Fibroblast of skin of scalp (primary cell): ENCODE measurements around the gene TEAD1.

Source experiments
- DNase-seq: peaks from one replicate; pipeline ENCODE4 v3.0.0-alpha.2; 2013

The TEAD1 gene

GRCh38 chr11:12840871-12841660 lies 166.8 kb downstream of the TEAD1 start:
- DNase-seq, result peak; percentile 46

- peak; percentile 74 for DNase-seq
Observed at GRCh38 chr11:12841946-12842630, 167.9 kb downstream of the TEAD1 start.

GRCh38 chr11:12842933-12843636 lies 168.9 kb downstream of the TEAD1 start:
- DNase-seq, result peak; percentile 75

- peak; percentile 60 for DNase-seq
Observed at GRCh38 chr11:12845163-12845562, 170.9 kb downstream of the TEAD1 start.

- peak; percentile 57 for DNase-seq
Observed at GRCh38 chr11:12845739-12846358, 171.6 kb downstream of the TEAD1 start.

- peak; percentile 38 for DNase-seq
Observed at GRCh38 chr11:12846786-12847615, 172.8 kb downstream of the TEAD1 start.

GRCh38 chr11:12848413-12848812 lies 174.2 kb downstream of the TEAD1 start:
- no peak for DNase-seq

- DNase-seq, result no peak
Observed at GRCh38 chr11:12853325-12853651, 179.1 kb downstream of the TEAD1 start.

GRCh38 chr11:12853652-12854296 lies 179.6 kb downstream of the TEAD1 start:
- no peak for DNase-seq

- no peak for DNase-seq
Observed at GRCh38 chr11:12854297-12854661, 180.1 kb downstream of the TEAD1 start.

GRCh38 chr11:12854829-12855228 lies 180.6 kb downstream of the TEAD1 start:
- no peak for DNase-seq

GRCh38 chr11:12856338-12856737 lies 182.1 kb downstream of the TEAD1 start:
- no peak for DNase-seq

GRCh38 chr11:12857572-12857971 lies 183.4 kb downstream of the TEAD1 start:
- no peak for DNase-seq

GRCh38 chr11:12859872-12860657 lies 185.8 kb downstream of the TEAD1 start:
- DNase-seq, result no peak

- peak; percentile 55 for DNase-seq
Observed at GRCh38 chr11:12860827-12861226, 186.6 kb downstream of the TEAD1 start.

- DNase-seq, result peak; percentile 91
Observed at GRCh38 chr11:12862696-12863469, 188.7 kb downstream of the TEAD1 start.

- DNase-seq, result no peak
Observed at GRCh38 chr11:12863605-12864121, 189.4 kb downstream of the TEAD1 start.

GRCh38 chr11:12864316-12865156 lies 190.3 kb downstream of the TEAD1 start:
- DNase-seq, result peak; percentile 81
